H1 (cell line): ENCODE data around the gene OR2T6.

Experiments used
- CTCF ChIP-seq, 3 experiments: IDR thresholded peaks; 1 replicate in 2 of 3; 2 replicates in 1 of 3; pipeline versions ENCODE4 v1.5.1 to v1.6.1; 2011; ENCODE audit warnings: low read length in 3 of 3, mild to moderate bottlenecking in 3 of 3, inconsistent platforms in 2 of 3, low read depth in 1 of 3, moderate library complexity in 1 of 3; ENCODE audit not compliant: insufficient read depth in 1 of 3; ENCODE audit errors: control extremely low read depth in 1 of 3
- EP300 ChIP-seq, 2 experiments: IDR thresholded peaks; 1 replicate in 1 of 2; 2 replicates in 1 of 2; pipeline ENCODE4 v1.6.1; 2011 to 2012; ENCODE audit warnings: low read depth in 2 of 2, low read length in 2 of 2, mild to moderate bottlenecking in 2 of 2, borderline replicate concordance in 1 of 2, inconsistent platforms in 1 of 2, moderate library complexity in 1 of 2
- GABPA ChIP-seq: IDR thresholded peaks from 2 replicates; pipeline ENCODE4 v1.6.1; 2011; ENCODE audit warnings: mild to moderate bottlenecking, low read length, moderate library complexity, borderline replicate concordance; ENCODE audit not compliant: insufficient read depth
- RAD21 ChIP-seq, 2 experiments: IDR thresholded peaks in 1 of 2; conservative IDR thresholded peaks in 1 of 2; 2 replicates each; pipeline ENCODE4 v1.6.1; 2011; ENCODE audit warnings: low read depth in 2 of 2, low read length in 2 of 2, improper control_type of control experiment in 1 of 2, inconsistent platforms in 1 of 2, mild to moderate bottlenecking in 1 of 2, moderate library complexity in 1 of 2
- RFX5 ChIP-seq: IDR thresholded peaks from 2 replicates; pipeline ENCODE4 v1.6.1; 2011; ENCODE audit warnings: low read depth, low read length, improper control_type of control experiment, borderline replicate concordance
- RNF2 ChIP-seq: fragments of 200-900, 300-1000 bp; sonication (generic); IDR thresholded peaks from 2 replicates; pipeline ENCODE4 v1.7.1; 2016; ENCODE audit warnings: borderline replicate concordance, low read depth, mild to moderate bottlenecking, antibody characterized with exemption, low read length; ENCODE audit not compliant: poor library complexity, severe bottlenecking; ENCODE audit errors: missing control alignments
- RXRA ChIP-seq: IDR thresholded peaks from 2 replicates; pipeline ENCODE4 v1.6.1; 2011; ENCODE audit warnings: low read depth, mild to moderate bottlenecking, low read length, moderate library complexity; ENCODE audit not compliant: insufficient read depth
- SP4 ChIP-seq: IDR thresholded peaks from 2 replicates; pipeline ENCODE4 v1.6.1; 2012; ENCODE audit warnings: low read length, inconsistent platforms
- YY1 ChIP-seq: IDR thresholded peaks from 2 replicates; pipeline ENCODE4 v1.6.1; 2011; ENCODE audit warnings: low read depth, mild to moderate bottlenecking, low read length
- ZNF274 ChIP-seq: IDR thresholded peaks from 2 replicates; pipeline ENCODE4 v1.7.0; 2012; ENCODE audit warnings: low read length, borderline replicate concordance; ENCODE audit errors: extremely low read depth
- TF ChIP-seq, protein P1 (sequence below): IDR thresholded peaks from 2 replicates; pipeline ENCODE4 v1.6.1; 2011; ENCODE audit warnings: low read depth, mild to moderate bottlenecking, low read length; ENCODE audit not compliant: insufficient read depth

DNA sequence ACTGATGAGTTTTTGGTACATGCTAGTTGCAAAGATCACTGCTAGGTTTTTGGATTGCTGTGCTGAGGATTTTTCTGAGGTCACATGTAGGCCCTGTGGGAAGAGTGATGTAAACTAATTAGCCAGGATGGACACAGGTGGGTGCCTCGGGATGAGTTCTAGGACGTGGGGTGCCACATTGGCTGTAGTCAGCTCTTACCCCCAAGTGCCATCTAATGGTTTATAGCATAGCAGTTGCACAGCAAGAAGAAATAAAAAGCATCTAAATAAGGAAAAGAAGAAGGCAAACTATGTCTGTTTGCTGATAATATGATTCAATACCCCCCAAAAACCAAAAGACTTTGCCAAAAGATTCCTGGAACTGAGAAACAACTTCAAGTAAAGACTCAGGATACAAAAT is 17.5 kb downstream of the OR2T6 start:
- TF ChIP-seq EP300 (IDR thresholded peaks at IDR 0.05; ENCODE audit: borderline replicate concordance in 1 of 2, low read depth in 2 of 2, low read length in 2 of 2) (no peak), CTCF (IDR thresholded peaks at IDR 0.05; ENCODE audit: control extremely low read depth in 1 of 3, insufficient read depth in 1 of 3, low read depth in 1 of 3, low read length in 3 of 3) (no peak), RXRA (no peak), GABPA (no peak), RFX5 (no peak), ZNF274 (no peak), YY1 (no peak), SP4 (no peak), RAD21 (IDR thresholded peaks at IDR 0.05 in 1 of 2, conservative IDR thresholded peaks at IDR 0.05 in 1 of 2; ENCODE audit: low read depth in 2 of 2, low read length in 2 of 2) (no peak), RNF2 (no peak)
- TF ChIP-seq, protein P1, sequence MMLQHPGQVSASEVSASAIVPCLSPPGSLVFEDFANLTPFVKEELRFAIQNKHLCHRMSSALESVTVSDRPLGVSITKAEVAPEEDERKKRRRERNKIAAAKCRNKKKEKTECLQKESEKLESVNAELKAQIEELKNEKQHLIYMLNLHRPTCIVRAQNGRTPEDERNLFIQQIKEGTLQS, result no peak
